ENCODE results near the gene ARHGEF11.

GRCh38 chr1:157080714-157081113, 35.2 kb upstream of the ARHGEF11 start:
- no peak for TF ChIP-seq EZH2 (IDR thresholded peaks at IDR 0.05)
- TF ChIP-seq POLR2AphosphoS5 (IDR thresholded peaks at IDR 0.05; ENCODE audit: borderline replicate concordance, low read depth, low read length), result no peak
- TF ChIP-seq FOXP2 (optimal IDR thresholded peaks at IDR 0.05; ENCODE audit: control extremely low read depth, extremely low read length, insufficient read depth), result no peak
